Stomach (tissue), 4 donors: ENCODE results near the gene OR51I2.

Experiments
- CTCF ChIP-seq, 7 experiments: fragments of 450-650 bp in 4 of 7; fragments of 200-600 bp in 3 of 7; sonication (generic) in 3 of 7; IDR thresholded peaks; one replicate each; pipeline ENCODE4 v1.5.1; 2016 to 2019; ENCODE audit warnings: antibody characterized with exemption in 7 of 7, control low read depth in 2 of 7, mild to moderate bottlenecking in 1 of 7
- POLR2A ChIP-seq, 4 donors: fragments of 450-650 bp; IDR thresholded peaks; one replicate each; pipeline ENCODE4 v1.6.1; 2016; ENCODE audit warnings: antibody characterized with exemption in 4 of 4, control low read depth in 2 of 4, mild to moderate bottlenecking in 1 of 4, moderate library complexity in 1 of 4
- POLR2AphosphoS5 ChIP-seq, 3 donors: sonication (generic); formaldehyde crosslinking; IDR thresholded peaks; one replicate each; pipeline ENCODE4 v1.6.1; 2016; ENCODE audit warnings: antibody characterized with exemption in 3 of 3

- TF ChIP-seq CTCF (IDR thresholded peaks at IDR 0.05) = no peak
- TF ChIP-seq POLR2A (IDR thresholded peaks at IDR 0.05) = no peak
- TF ChIP-seq POLR2AphosphoS5 (IDR thresholded peaks at IDR 0.05) = no peak
Observed at GRCh38 chr11:5504403-5504921, 55.3 kb downstream of the OR51I2 start.
